A549 treated with Hydrocortisone at 1 μM for 4 hours (cell line): Measurements from ENCODE around the gene P2RX2. TPM values are rescaled to one million over a fixed set of nuclear protein-coding genes. Genes with fewer than 3 reads are reported as not detected.

Experiments used
- total RNA-seq: library from RNA; stranded (reverse); fragments of 200-300 nt; extraction: Qiagen RNA extraction; gene quantifications from 5 replicates; pipeline ENCODE4 v1.2.3, GENCODE V29; 2022

The P2RX2 gene
- not detected in 5 replicates for total RNA-seq

DNA sequence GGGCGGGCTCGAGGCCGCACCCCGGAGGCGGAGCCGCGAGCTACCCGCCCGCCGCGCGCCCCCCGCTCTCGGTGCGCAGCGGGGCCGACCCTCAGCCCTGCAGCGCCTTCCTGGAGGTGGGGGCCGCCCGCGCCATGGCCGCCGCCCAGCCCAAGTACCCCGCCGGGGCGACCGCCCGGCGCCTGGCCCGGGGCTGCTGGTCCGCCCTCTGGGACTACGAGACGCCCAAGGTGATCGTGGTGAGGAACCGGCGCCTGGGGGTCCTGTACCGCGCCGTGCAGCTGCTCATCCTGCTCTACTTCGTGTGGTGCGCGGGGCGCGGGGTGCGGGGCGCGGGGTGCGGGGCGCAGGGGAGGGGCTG lies at the start of gene P2RX2:
TSS of gene P2RX2 (plus strand) at position 94 of the 361 bp plus-strand sequence. CDS start at position 135, 41 bp downstream.

GRCh38 chr12:132610051-132610759 lies 8.4 kb upstream of the P2RX2 start, which contains the start of gene LRCOL1:
LRCOL1 (minus strand) TSS chr12:132610582; CDS start chr12:132606251, 4,331 bp downstream.

Other genes starting within 250 kb of the P2RX2 start
- 79.5 to 102 TPM (median 92.0 TPM) in 5 replicates for gene FBRSL1, start 128.6 kb upstream of the P2RX2 start, total RNA-seq
- not detected in 5 replicates for gene LRCOL1, start 8.2 kb upstream of the P2RX2 start, total RNA-seq
- 41.1 to 50.1 TPM (median 43.1 TPM) in 5 replicates for gene POLE, start 68.6 kb downstream of the P2RX2 start, total RNA-seq
- gene PXMP2, start 68.8 kb downstream of the P2RX2 start, total RNA-seq, result 20.9 to 32.5 TPM (median 32.0 TPM) in 5 replicates
- 45.5 to 55.1 TPM (median 53.3 TPM) in 5 replicates for gene PGAM5, start 92.1 kb downstream of the P2RX2 start, total RNA-seq
- gene ANKLE2, start 143.1 kb downstream of the P2RX2 start, total RNA-seq, result 67.9 to 87.0 TPM (median 74.3 TPM) in 5 replicates
- gene GOLGA3, start 210.1 kb downstream of the P2RX2 start, total RNA-seq, result 19.4 to 30.2 TPM (median 21.1 TPM) in 5 replicates